Small intestine (tissue), 7 donors: ENCODE measurements around the gene LHFPL6. TPM values are rescaled to one million over a fixed set of nuclear protein-coding genes. Genes with fewer than 3 reads are reported as not detected.

Source experiments
- DNase-seq, 2 donors: peaks; one replicate each; pipeline versions ENCODE4 v3.0.0 to v3.0.0-alpha.2; 2013
- FAIRE-seq: peaks from 2 replicates; lab custom pipeline; 2012; peaks lifted over from hg19 to GRCh38; lab: Jason Lieb, UNC
- H3K27ac ChIP-seq, 3 donors: one replicate each; pipeline ENCODE4 v1.5.1; 2013; ENCODE audit warnings: low read length in 2 of 3, mild to moderate bottlenecking in 2 of 3, control low read depth in 1 of 3, inconsistent platforms in 1 of 3, low read depth in 1 of 3, moderate library complexity in 1 of 3
- H3K27me3 ChIP-seq, 3 donors: one replicate each; pipeline ENCODE4 v1.6.1; 2013; ENCODE audit warnings: low read length in 3 of 3, inconsistent platforms in 1 of 3; ENCODE audit not compliant: control insufficient read depth in 3 of 3, insufficient read depth in 3 of 3
- H3K36me3 ChIP-seq, 3 donors: one replicate each; pipeline ENCODE4 v1.6.1; 2013; ENCODE audit warnings: low read length in 3 of 3, inconsistent platforms in 1 of 3, low read depth in 1 of 3, mild to moderate bottlenecking in 1 of 3, moderate library complexity in 1 of 3; ENCODE audit not compliant: control insufficient read depth in 3 of 3, insufficient read depth in 2 of 3
- H3K4me1 ChIP-seq, 3 donors: one replicate each; pipeline ENCODE4 v1.6.1; 2013; ENCODE audit warnings: low read length in 2 of 3, inconsistent platforms in 1 of 3, low read depth in 1 of 3, mild to moderate bottlenecking in 1 of 3, moderate library complexity in 1 of 3; ENCODE audit not compliant: control insufficient read depth in 3 of 3, insufficient read depth in 2 of 3
- H3K4me3 ChIP-seq, 3 donors: one replicate each; pipeline ENCODE4 v1.5.1; 2013; ENCODE audit warnings: low read length in 3 of 3, control low read depth in 1 of 3, inconsistent platforms in 1 of 3, low read depth in 1 of 3, mild to moderate bottlenecking in 1 of 3, moderate library complexity in 1 of 3
- H3K9me3 ChIP-seq, 2 donors: one replicate each; pipeline ENCODE4 v1.6.1; 2013; ENCODE audit warnings: low read depth in 1 of 2, low read length in 1 of 2; ENCODE audit not compliant: control insufficient read depth in 2 of 2, insufficient read depth in 1 of 2
- WGBS, 3 donors: extraction: QIAGEN DNeasy Blood & Tissue Kit; methylation state at CpG; one replicate each; pipeline ENCODE4 v1.1.7; 2013; 5-methylcytosine and 5-hydroxymethylcytosine counted together
- polyA plus RNA-seq, 4 donors: library from polyadenylated mRNA; stranded (reverse) in 3 of 4; unstranded in 1 of 4; fragments of 200-250 nt in 3 of 4; fragments of 120-200 nt in 1 of 4; gene quantifications; one replicate each; pipeline versions ENCODE4 v1.2.1 to v1.2.3, GENCODE V29; 2013
- donor health status: healthy with polysubstance abuse.
- donor health status: control.
- donor health status: control.
- donor health status: Bipolar disorder and iron deficiency.
- donor health status: healthy.

The LHFPL6 gene
- polyA plus RNA-seq, 4 donors = 0.22 to 19.9 (median 5.1) TPM

DNA sequence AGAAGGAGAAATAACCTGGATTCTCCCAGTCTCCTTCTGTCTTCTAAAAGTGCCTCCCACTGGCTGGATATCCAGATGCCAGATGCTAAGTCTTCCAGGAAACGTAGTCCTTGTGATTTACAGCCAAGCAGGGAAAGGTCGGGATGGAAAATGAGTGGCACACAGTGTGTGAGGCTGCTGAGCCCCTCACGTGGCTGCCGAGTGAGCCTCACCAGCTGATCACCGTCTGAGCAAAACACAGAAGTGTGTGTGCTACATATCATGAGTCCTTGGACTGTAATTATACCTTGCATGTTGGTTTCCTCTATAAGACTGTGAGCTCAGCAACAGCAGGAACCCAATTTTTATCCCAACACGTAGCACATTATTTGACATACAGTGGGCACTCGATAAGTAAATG, 15.1 kb downstream of the LHFPL6 start:
- no peak overlapping the region for H3K4me3 ChIP-seq
- H3K4me1 ChIP-seq = no peaks in the 10 kb centered on the region
- H3K27ac ChIP-seq = no peak overlapping the region
- FAIRE-seq (no peak), DNase-seq (no peak)
- WGBS, 3 donors = 71 to 83% (median 76%) methylated on average over 7 of the region's 7 CpGs
- no peaks in the 10 kb centered on the region for H3K27me3 ChIP-seq
- H3K9me3 ChIP-seq = no peaks in the 10 kb centered on the region
- no peaks in the 10 kb centered on the region for H3K36me3 ChIP-seq

DNA sequence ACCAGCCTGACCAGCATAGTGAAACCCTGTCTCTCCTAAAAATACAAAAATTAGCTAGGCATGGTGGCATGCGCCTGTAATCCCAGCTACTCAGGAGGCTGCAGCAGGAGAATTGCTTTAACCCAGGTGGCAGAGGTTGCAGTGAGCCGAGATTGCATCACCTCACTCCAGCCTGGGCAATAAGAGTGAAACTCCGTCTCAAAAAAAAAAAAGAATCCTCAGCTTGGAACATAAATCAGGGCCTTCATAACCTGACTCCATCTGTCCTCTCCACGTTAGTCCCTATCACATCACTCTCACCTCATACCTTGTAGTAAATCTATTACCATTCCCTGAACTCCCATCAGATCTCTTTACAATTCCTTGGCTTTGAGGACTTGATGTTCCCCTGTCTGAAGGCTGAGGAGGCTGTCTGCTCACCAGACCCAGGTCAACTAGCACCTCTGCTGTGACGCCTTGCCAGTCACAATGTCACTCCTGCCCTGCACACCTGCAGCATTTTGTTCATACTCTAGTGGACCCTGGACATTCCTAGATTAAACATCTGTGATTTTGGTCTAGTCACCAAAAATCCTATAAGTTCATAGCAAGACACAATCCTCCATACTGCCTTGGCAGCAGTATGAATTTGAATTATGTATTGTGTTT, 15.9 kb downstream of the LHFPL6 start:
- H3K4me3 ChIP-seq = no peak overlapping the region
- no peak overlapping the region for H3K27ac ChIP-seq
- no peaks in the 10 kb centered on the region for H3K27me3 ChIP-seq
- no peaks in the 10 kb centered on the region for H3K36me3 ChIP-seq
- 67 to 88% (median 83%) methylated on average over 5 of the region's 5 CpGs for whole genome bisulfite sequencing, 3 donors
- FAIRE-seq = no peak
- no peak for DNase-seq
- no peaks in the 10 kb centered on the region for H3K4me1 ChIP-seq
- H3K9me3 ChIP-seq = no peaks in the 10 kb centered on the region

DNA sequence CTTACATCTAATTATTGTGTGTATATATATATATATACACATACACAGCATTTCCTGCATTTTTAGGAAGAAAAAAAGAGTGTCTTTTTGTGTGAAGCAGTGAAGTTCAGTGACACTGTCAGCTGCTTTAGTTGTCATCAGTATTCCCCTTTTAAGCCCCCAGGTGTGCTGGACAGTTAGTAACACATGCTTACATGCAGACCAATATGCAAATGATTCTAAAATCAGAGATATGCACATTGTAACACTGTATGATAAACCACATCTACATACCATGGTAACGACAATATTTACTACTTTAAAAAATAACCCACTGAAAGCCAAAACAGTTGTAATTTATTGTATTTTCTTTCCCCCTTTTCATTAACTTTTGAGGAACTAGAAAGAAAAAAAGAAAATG, 16.8 kb downstream of the LHFPL6 start:
- FAIRE-seq (no peak), DNase-seq (no peak)
- WGBS, 3 donors = 66 to 81% (median 76%) methylated on average over 1 of the region's 1 CpG
- Histone ChIP-seq H3K4me3 (no peak overlapping the region), H3K27me3 (no peaks in the 10 kb centered on the region), H3K4me1 (no peaks in the 10 kb centered on the region), H3K27ac (no peak overlapping the region), H3K9me3 (no peaks in the 10 kb centered on the region), H3K36me3 (no peaks in the 10 kb centered on the region)

DNA sequence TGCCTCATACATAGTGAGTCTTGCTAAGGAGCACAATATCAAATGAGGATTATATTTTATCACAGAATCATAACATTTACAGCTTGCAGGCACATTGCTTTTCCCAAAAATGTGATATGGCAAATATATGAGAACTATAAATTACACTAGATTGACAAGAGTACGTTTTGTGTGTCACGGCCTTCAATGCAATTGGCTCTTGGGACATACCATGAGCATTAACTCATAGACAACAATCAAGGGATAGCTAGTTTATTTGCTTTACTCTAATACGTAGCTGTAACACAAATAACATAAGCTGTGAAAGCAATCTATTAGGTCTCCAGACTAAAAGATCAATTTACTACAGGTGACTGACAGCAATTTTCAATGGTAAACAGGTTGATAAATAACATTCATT, 17.8 kb downstream of the LHFPL6 start:
- FAIRE-seq (no peak), DNase-seq (no peak)
- H3K36me3 ChIP-seq = no peaks in the 10 kb centered on the region
- WGBS, 3 donors = 59 to 65% (median 61%) methylated on average over 3 of the region's 3 CpGs
- no peaks in the 10 kb centered on the region for H3K4me1 ChIP-seq
- no peaks in the 10 kb centered on the region for H3K27me3 ChIP-seq
- H3K27ac ChIP-seq = no peak overlapping the region
- no peak overlapping the region for H3K4me3 ChIP-seq
- no peaks in the 10 kb centered on the region for H3K9me3 ChIP-seq

DNA sequence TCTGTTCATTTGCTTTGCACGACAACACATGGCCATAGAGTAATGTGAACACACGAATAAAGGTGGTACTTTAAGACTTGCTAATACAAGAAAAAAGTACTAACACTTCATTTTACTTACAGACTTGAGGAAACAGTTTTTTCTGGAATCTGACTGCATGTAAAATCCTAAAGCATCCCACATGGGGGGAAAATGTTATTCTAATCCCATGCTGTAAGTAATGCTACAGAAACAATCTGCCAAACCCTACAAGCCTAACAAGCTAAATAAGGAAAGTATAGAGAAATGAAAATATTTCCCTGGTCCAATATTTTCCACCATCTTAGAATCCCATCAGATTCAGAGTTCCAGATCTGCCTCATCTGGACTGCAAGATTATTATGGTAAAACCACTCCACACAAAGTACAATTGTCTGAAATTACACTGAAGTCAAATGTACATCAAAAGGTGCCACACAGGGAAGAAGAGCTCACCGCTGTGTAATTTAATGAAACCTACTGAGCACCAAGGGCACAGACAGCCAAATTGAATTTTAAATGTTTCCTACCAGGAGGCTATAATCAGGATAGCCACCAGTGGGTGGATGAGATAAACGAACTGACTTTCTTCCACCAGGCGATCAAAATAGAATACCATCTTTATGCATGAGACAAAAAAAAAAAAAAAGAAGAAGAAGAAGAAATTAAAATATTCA, 22.0 kb downstream of the LHFPL6 start:
- WGBS, 3 donors = 65 to 74% (median 68%) methylated on average over 5 of the region's 5 CpGs
- H3K4me3 ChIP-seq = no peak overlapping the region
- DNase-seq = no peak
- no peak overlapping the region for H3K27ac ChIP-seq
- no peaks in the 10 kb centered on the region for H3K36me3 ChIP-seq
- H3K27me3 ChIP-seq = no peaks in the 10 kb centered on the region
- H3K9me3 ChIP-seq = no peaks in the 10 kb centered on the region
- no peaks in the 10 kb centered on the region for H3K4me1 ChIP-seq
- no peak for FAIRE-seq

DNA sequence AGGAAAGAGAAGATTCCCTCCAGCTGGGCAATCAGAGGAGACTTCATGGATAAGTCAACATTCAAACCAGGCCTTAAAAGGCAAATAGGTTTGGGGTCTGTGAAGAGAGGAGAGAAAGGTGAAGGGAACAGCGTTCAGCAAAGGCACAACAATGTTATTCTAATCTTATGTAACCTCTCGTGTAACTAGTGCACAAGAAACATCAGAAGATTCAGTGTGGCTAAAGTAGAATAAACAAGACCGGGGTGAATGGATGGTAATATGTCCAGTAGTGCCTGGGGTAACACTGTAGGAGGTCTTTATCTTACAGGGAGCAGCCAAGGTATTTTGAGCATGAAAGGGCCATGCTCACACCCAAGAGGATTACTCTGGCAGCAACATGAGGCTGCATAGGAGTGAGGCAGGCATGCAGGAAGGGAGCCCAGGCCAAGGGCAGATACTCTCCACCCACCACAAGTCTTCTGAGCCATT, 24.1 kb downstream of the LHFPL6 start:
- Histone ChIP-seq H3K9me3 (no peaks in the 10 kb centered on the region), H3K27me3 (no peaks in the 10 kb centered on the region), H3K36me3 (no peaks in the 10 kb centered on the region), H3K27ac (no peak overlapping the region), H3K4me3 (no peak overlapping the region), H3K4me1 (no peaks in the 10 kb centered on the region)
- 72 to 82% (median 78%) methylated on average over 3 of the region's 3 CpGs for WGBS, 3 donors
- DNase-seq = no peak
- FAIRE-seq = no peak

DNA sequence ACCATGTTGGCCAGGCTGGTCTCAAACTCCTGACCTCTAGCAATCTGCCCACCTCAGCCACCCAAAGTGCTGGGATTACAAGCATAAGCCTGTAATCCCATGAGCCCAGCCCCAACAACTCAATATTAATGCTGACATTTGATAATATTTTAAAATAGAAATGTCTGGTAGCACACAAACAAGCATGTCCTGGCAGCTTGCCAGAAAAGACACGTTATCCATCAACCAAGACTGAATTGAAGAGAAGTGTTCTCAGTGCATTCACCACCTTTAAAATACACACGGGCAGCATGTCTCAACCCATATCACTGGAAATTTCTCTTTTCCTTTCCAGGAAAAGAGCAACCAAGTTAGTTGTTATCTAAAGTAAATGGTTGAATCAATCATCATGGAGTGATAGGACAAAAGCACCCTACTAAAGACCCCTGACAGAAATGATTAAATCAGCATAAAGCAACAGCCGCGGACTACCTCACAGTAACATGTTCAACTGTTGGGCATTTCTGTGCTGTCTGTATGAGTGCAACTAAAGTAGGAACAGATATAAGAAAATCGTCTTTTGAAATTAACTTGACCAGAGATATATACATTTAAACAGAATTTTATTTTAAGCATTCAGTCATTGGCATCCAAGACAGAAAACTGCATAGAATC, 25.0 kb downstream of the LHFPL6 start:
- 73 to 84% (median 76%) methylated on average over 5 of the region's 5 CpGs for WGBS, 3 donors
- Histone ChIP-seq H3K9me3 (no peaks in the 10 kb centered on the region), H3K4me3 (no peak overlapping the region), H3K36me3 (no peaks in the 10 kb centered on the region), H3K4me1 (no peaks in the 10 kb centered on the region), H3K27ac (no peak overlapping the region), H3K27me3 (no peaks in the 10 kb centered on the region)
- no peak for FAIRE-seq
- no peak for DNase-seq

DNA sequence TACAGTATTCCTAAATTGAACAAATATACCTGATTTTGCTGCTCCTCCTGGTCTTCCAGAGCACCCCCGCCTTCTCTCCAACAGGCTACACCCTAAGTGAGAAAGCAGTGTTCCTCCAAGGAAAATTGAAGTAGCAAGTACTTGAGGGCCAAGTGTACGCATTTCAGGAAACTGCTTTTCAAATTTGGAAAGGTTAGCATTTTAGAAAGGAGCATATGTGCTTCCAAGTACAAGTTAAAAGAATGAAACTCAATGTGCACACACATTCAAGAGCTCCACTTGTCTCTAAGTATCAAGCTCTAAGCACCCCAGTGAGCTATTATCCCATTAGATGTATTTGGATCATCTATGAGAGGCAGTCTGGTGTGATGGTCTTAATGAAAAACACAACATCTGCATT, 25.8 kb downstream of the LHFPL6 start:
- DNase-seq (no peak), FAIRE-seq (no peak)
- Histone ChIP-seq H3K27me3 (no peaks in the 10 kb centered on the region), H3K4me1 (no peaks in the 10 kb centered on the region), H3K36me3 (no peaks in the 10 kb centered on the region), H3K4me3 (no peak overlapping the region), H3K27ac (no peak overlapping the region), H3K9me3 (no peaks in the 10 kb centered on the region)
- 84 to 87% (median 86%) methylated on average over 2 of the region's 2 CpGs for WGBS, 3 donors
